CD4-positive, alpha-beta memory T cell (primary cell): ENCODE measurements around the gene PRL. TPM values are rescaled to one million over a fixed set of nuclear protein-coding genes. Genes with fewer than 3 reads are reported as not detected.

Experiments
- CTCF ChIA-PET: fragments of 350-600 bp; sonication (Branson Sonifier 250); formaldehyde crosslinking; loops from one replicate; lab custom pipeline; 2021; ENCODE audit warnings: inconsistent platforms; ENCODE audit not compliant: partially characterized antibody; lab: Charles Lee
- POLR2A ChIA-PET: fragments of 350-600 bp; sonication (Branson Sonifier 250); formaldehyde crosslinking; loops from one replicate; lab custom pipeline; 2021; ENCODE audit not compliant: partially characterized antibody; lab: Charles Lee
- DNase-seq, 5 donors: peaks; one replicate each; pipeline versions ENCODE4 v3.0.0 to v3.0.0-alpha.2; 2020 to 2022; ENCODE audit warnings: mixed read lengths in 1 of 5
- H3K27ac ChIP-seq: one replicate; pipeline ENCODE4 v1.7.0; 2013; ENCODE audit warnings: low read depth, low read length
- H3K27me3 ChIP-seq: 2 replicates; pipeline ENCODE4 v1.7.0; 2013; ENCODE audit warnings: mild to moderate bottlenecking, low read length, moderate library complexity; ENCODE audit not compliant: insufficient read depth
- H3K36me3 ChIP-seq: 2 replicates; pipeline ENCODE4 v1.7.0; 2013; ENCODE audit warnings: mild to moderate bottlenecking, low read length, moderate library complexity; ENCODE audit not compliant: insufficient read depth
- H3K4me1 ChIP-seq: 2 replicates; pipeline ENCODE4 v1.7.0; 2013; ENCODE audit warnings: mild to moderate bottlenecking, low read length, moderate library complexity; ENCODE audit not compliant: insufficient read depth
- H3K4me3 ChIP-seq, 2 donors: one replicate each; pipeline ENCODE4 v1.7.0; 2013; ENCODE audit warnings: low read length in 2 of 2, mild to moderate bottlenecking in 1 of 2
- H3K9me3 ChIP-seq, 2 donors: one replicate each; pipeline ENCODE4 v1.7.0; 2013; ENCODE audit warnings: low read length in 2 of 2, control low read depth in 1 of 2; ENCODE audit not compliant: control insufficient read depth in 1 of 2
- H3K27ac Mint-ChIP-seq, 7 donors: one replicate each; pipeline ENCODE4 v1.8.0; 2020 to 2021; ENCODE audit warnings: mixed read lengths in 7 of 7, mild to moderate bottlenecking in 6 of 7, inconsistent platforms in 3 of 7, moderate library complexity in 3 of 7
- H3K27me3 Mint-ChIP-seq, 2 donors: one replicate each; pipeline ENCODE4 v1.8.0; 2020 to 2021; ENCODE audit warnings: mixed read lengths in 2 of 2
- H3K36me3 Mint-ChIP-seq, 2 donors: one replicate each; pipeline ENCODE4 v1.8.0; 2020 to 2021; ENCODE audit warnings: mixed read lengths in 2 of 2, inconsistent platforms in 1 of 2, mild to moderate bottlenecking in 1 of 2
- H3K4me1 Mint-ChIP-seq, 4 donors: one replicate each; pipeline ENCODE4 v1.8.0; 2020 to 2021; ENCODE audit warnings: mixed read lengths in 4 of 4, mild to moderate bottlenecking in 1 of 4
- H3K4me3 Mint-ChIP-seq, 8 donors: one replicate each; pipeline ENCODE4 v1.8.0; 2020 to 2021; ENCODE audit warnings: mixed read lengths in 8 of 8, mild to moderate bottlenecking in 7 of 8, moderate library complexity in 6 of 8, inconsistent platforms in 3 of 8
- H3K9me3 Mint-ChIP-seq, 8 donors: one replicate each; pipeline ENCODE4 v1.8.0; 2020 to 2021; ENCODE audit warnings: mixed read lengths in 8 of 8, mild to moderate bottlenecking in 5 of 8, inconsistent platforms in 3 of 8, moderate library complexity in 1 of 8
- intact Hi-C: fragments of 100-400 bp; cut with micrococcal nuclease; formaldehyde crosslinking; loops from one replicate; pipeline ENCODE4 v1.15.1; 2023
- polyA plus RNA-seq, 2 donors: library from polyadenylated mRNA; unstranded; fragments of 300-500 nt; fragmentation: Illumina TruSeq; gene quantifications; one replicate each; pipeline ENCODE4 v1.2.3, GENCODE V29; 2021
- total RNA-seq, 2 experiments: library from RNA; stranded (reverse); gene quantifications; one replicate each; pipeline ENCODE4 v1.2.3, GENCODE V29; 2021

The PRL gene
- total and polyA plus RNA-seq, 4 experiments from 2014 or later = not detected

GRCh38 chr6:22327881-22328280, 31.0 kb upstream of the PRL start:
- H3K4me3 ChIP-seq = no peak overlapping the region
- H3K27ac ChIP-seq = no peak overlapping the region
- H3K4me1 ChIP-seq = no peaks in the 10 kb centered on the region
- H3K4me1 Mint-ChIP-seq = no peaks in the 10 kb centered on the region
- H3K4me3 Mint-ChIP-seq = no peak overlapping the region
- ChIA-PET CTCF (no interaction called here), POLR2A (no interaction called here)
- H3K27ac Mint-ChIP-seq = no peak overlapping the region
- H3K36me3 ChIP-seq = no peaks in the 10 kb centered on the region
- no peak for DNase-seq
- H3K9me3 ChIP-seq = no peaks in the 10 kb centered on the region
- peaks cover 0 to 14% (median 4%) of the 10 kb centered on the region in 8 donors for H3K9me3 Mint-ChIP-seq
- peaks cover 0 to 1% of the 10 kb centered on the region in 2 donors for H3K27me3 Mint-ChIP-seq
- H3K27me3 ChIP-seq = no peaks in the 10 kb centered on the region
- H3K36me3 Mint-ChIP-seq = no peaks in the 10 kb centered on the region
- intact Hi-C loops = no loop called here

GRCh38 chr6:22326500-22326899, 29.7 kb upstream of the PRL start:
- Mint-ChIP-seq H3K4me1 (no peaks in the 10 kb centered on the region), H3K27me3 (peaks cover 0 to 1% of the 10 kb centered on the region in 2 donors), H3K27ac (no peak overlapping the region), H3K4me3 (no peak overlapping the region), H3K36me3 (no peaks in the 10 kb centered on the region), H3K9me3 (peaks cover 0 to 11% (median 4%) of the 10 kb centered on the region in 8 donors)
- Histone ChIP-seq H3K27ac (no peak overlapping the region), H3K9me3 (no peaks in the 10 kb centered on the region), H3K27me3 (no peaks in the 10 kb centered on the region), H3K4me3 (no peak overlapping the region), H3K4me1 (no peaks in the 10 kb centered on the region), H3K36me3 (no peaks in the 10 kb centered on the region)
- ChIA-PET CTCF (no interaction called here), POLR2A (no interaction called here)
- intact Hi-C loops = no loop called here
- no peak for DNase-seq

GRCh38 chr6:22325481-22325880, 28.6 kb upstream of the PRL start:
- peaks cover 0 to 11% (median 4%) of the 10 kb centered on the region in 8 donors for H3K9me3 Mint-ChIP-seq
- CTCF ChIA-PET = no interaction called here
- H3K4me1 Mint-ChIP-seq = no peaks in the 10 kb centered on the region
- DNase-seq = no peak
- no peak overlapping the region for H3K4me3 ChIP-seq
- H3K9me3 ChIP-seq = no peaks in the 10 kb centered on the region
- no peaks in the 10 kb centered on the region for H3K27me3 ChIP-seq
- no peak overlapping the region for H3K27ac Mint-ChIP-seq
- intact Hi-C loops = no loop called here
- no peak overlapping the region for H3K27ac ChIP-seq
- H3K27me3 Mint-ChIP-seq = peaks cover 0 to 1% of the 10 kb centered on the region in 2 donors
- no peak overlapping the region for H3K4me3 Mint-ChIP-seq
- H3K4me1 ChIP-seq = no peaks in the 10 kb centered on the region
- no peaks in the 10 kb centered on the region for H3K36me3 ChIP-seq
- H3K36me3 Mint-ChIP-seq = no peaks in the 10 kb centered on the region
- POLR2A ChIA-PET = no interaction called here

- intact Hi-C loops = no loop called here
- Histone ChIP-seq H3K27me3 (no peaks in the 10 kb centered on the region), H3K27ac (no peak overlapping the region), H3K4me1 (no peaks in the 10 kb centered on the region), H3K4me3 (no peak overlapping the region), H3K9me3 (no peaks in the 10 kb centered on the region), H3K36me3 (no peaks in the 10 kb centered on the region)
- no peak for DNase-seq
- Mint-ChIP-seq H3K4me3 (no peak overlapping the region), H3K4me1 (no peaks in the 10 kb centered on the region), H3K27me3 (no peaks in the 10 kb centered on the region), H3K27ac (no peak overlapping the region), H3K36me3 (no peaks in the 10 kb centered on the region), H3K9me3 (peaks cover 0 to 9% (median 1%) of the 10 kb centered on the region in 8 donors)
- CTCF ChIA-PET = no interaction called here
- POLR2A ChIA-PET = no interaction called here
Observed at GRCh38 chr6:22323848-22324247, 27.0 kb upstream of the PRL start.

GRCh38 chr6:22322103-22323030, 25.5 kb upstream of the PRL start:
- peaks cover 0 to 7% (median 3%) of the 10 kb centered on the region in 8 donors for H3K9me3 Mint-ChIP-seq
- POLR2A ChIA-PET = no interaction called here
- H3K27me3 Mint-ChIP-seq = no peaks in the 10 kb centered on the region
- no peak for DNase-seq
- H3K4me3 ChIP-seq = no peak overlapping the region
- intact Hi-C loops = no loop called here
- no peaks in the 10 kb centered on the region for H3K4me1 Mint-ChIP-seq
- no peaks in the 10 kb centered on the region for H3K36me3 Mint-ChIP-seq
- no peaks in the 10 kb centered on the region for H3K9me3 ChIP-seq
- no peak overlapping the region for H3K4me3 Mint-ChIP-seq
- no peaks in the 10 kb centered on the region for H3K27me3 ChIP-seq
- H3K36me3 ChIP-seq = no peaks in the 10 kb centered on the region
- H3K4me1 ChIP-seq = no peaks in the 10 kb centered on the region
- CTCF ChIA-PET = no interaction called here
- H3K27ac Mint-ChIP-seq = no peak overlapping the region
- H3K27ac ChIP-seq = no peak overlapping the region

- intact Hi-C loops = no loop called here
- Histone ChIP-seq H3K4me3 (no peak overlapping the region), H3K27ac (no peak overlapping the region), H3K4me1 (no peaks in the 10 kb centered on the region), H3K36me3 (no peaks in the 10 kb centered on the region), H3K27me3 (no peaks in the 10 kb centered on the region), H3K9me3 (no peaks in the 10 kb centered on the region)
- H3K27ac Mint-ChIP-seq = no peak overlapping the region
- no peaks in the 10 kb centered on the region for H3K27me3 Mint-ChIP-seq
- peaks cover 0 to 7% (median under 1%) of the 10 kb centered on the region in 8 donors for H3K9me3 Mint-ChIP-seq
- ChIA-PET POLR2A (no interaction called here), CTCF (no interaction called here)
- no peaks in the 10 kb centered on the region for H3K36me3 Mint-ChIP-seq
- no peak for DNase-seq
- H3K4me1 Mint-ChIP-seq = no peaks in the 10 kb centered on the region
- H3K4me3 Mint-ChIP-seq = no peak overlapping the region
Observed at GRCh38 chr6:22320750-22321149, 23.9 kb upstream of the PRL start.

GRCh38 chr6:22318404-22318803, 21.6 kb upstream of the PRL start:
- H3K27ac Mint-ChIP-seq = no peak overlapping the region
- H3K4me3 Mint-ChIP-seq = no peak overlapping the region
- DNase-seq = no peak
- H3K27me3 Mint-ChIP-seq = no peaks in the 10 kb centered on the region
- Histone ChIP-seq H3K27me3 (no peaks in the 10 kb centered on the region), H3K27ac (no peak overlapping the region), H3K36me3 (no peaks in the 10 kb centered on the region), H3K4me1 (no peaks in the 10 kb centered on the region), H3K9me3 (no peaks in the 10 kb centered on the region), H3K4me3 (no peak overlapping the region)
- H3K9me3 Mint-ChIP-seq = peaks cover 2 to 11% (median 4%) of the 10 kb centered on the region in 8 donors
- ChIA-PET POLR2A (no interaction called here), CTCF (no interaction called here)
- H3K36me3 Mint-ChIP-seq = no peaks in the 10 kb centered on the region
- H3K4me1 Mint-ChIP-seq = no peaks in the 10 kb centered on the region
- intact Hi-C loops = no loop called here
